ENCODE measurements around the gene SUPV3L1. TPM values are rescaled to one million over a fixed set of nuclear protein-coding genes. Genes with fewer than 3 reads are reported as not detected.

The SUPV3L1 gene
- total and polyA plus RNA-seq, 9 of the 15 experiments (the other 6 are each of a cell fraction or from before 2014, with no cell fraction given): 45.2 to 156 (median 92.6) TPM

GRCh38 chr10:69237528-69238159, 57.6 kb downstream of the SUPV3L1 start (continued):
- TF ChIP-seq HEY1 (CRISPR knock-in tag; IDR thresholded peaks at IDR 0.05; ENCODE audit: borderline replicate concordance) (0 out of 2 replicates have a peak, but pooled peaks have one; percentile 54), SRF (CRISPR knock-in tag; IDR thresholded peaks at IDR 0.05) (no peak), TCF7 (IDR thresholded peaks at IDR 0.05; ENCODE audit: borderline replicate concordance) (0 out of 2 replicates have a peak, but pooled peaks have one; percentile 36), FOXK2 (conservative IDR thresholded peaks at IDR 0.05 in 1 of 2, IDR thresholded peaks at IDR 0.05 in 1 of 2; ENCODE audit: low read depth in 2 of 2) (peak; percentile 13 to 43; a peak in 1 of 4 replicates), ERF (CRISPR knock-in tag; IDR thresholded peaks at IDR 0.05) (0 out of 2 replicates have a peak, but pooled peaks have one; percentile 68), YY1 (IDR thresholded peaks at IDR 0.05; ENCODE audit: borderline replicate concordance in 1 of 3, control insufficient read depth in 1 of 3, extremely low read depth in 1 of 3, insufficient read depth in 3 of 3, insufficient read length in 1 of 3, insufficient replicate concordance in 2 of 3, low read depth in 1 of 3, low read length in 2 of 3) (peak in 1 of 3 experiments; percentile 18), BRD9 (IDR thresholded peaks at IDR 0.05; ENCODE audit: low read depth, partially characterized antibody) (no peak), ZBTB5 (IDR thresholded peaks at IDR 0.05) (0 out of 2 replicates have a peak, but pooled peaks have one; percentile 2), PCBP2 (IDR thresholded peaks at IDR 0.05; ENCODE audit: low read depth, low read length, poor library complexity, severe bottlenecking) (no peak), THRAP3 (IDR thresholded peaks at IDR 0.05; ENCODE audit: borderline replicate concordance) (no peak), NR2C2 (CRISPR knock-in tag; IDR thresholded peaks at IDR 0.05) (no peak), NR2C2 (tag; IDR thresholded peaks at IDR 0.05) (no peak), STAT5B (CRISPR knock-in tag; IDR thresholded peaks at IDR 0.05) (no peak), MAZ (CRISPR knock-in tag; conservative IDR thresholded peaks at IDR 0.05 in 1 of 2, IDR thresholded peaks at IDR 0.05 in 1 of 2) (peak; percentile 34 to 85; a peak in 2 of 4 replicates), BRD4 (IDR thresholded peaks at IDR 0.05) (no peak), STAG1 (CRISPR knock-in tag; IDR thresholded peaks at IDR 0.05; ENCODE audit: borderline replicate concordance) (peak; percentile 93), BDP1 (IDR thresholded peaks at IDR 0.05; ENCODE audit: insufficient read depth, insufficient read length) (no peak), ESRRB (CRISPR knock-in tag; IDR thresholded peaks at IDR 0.05; ENCODE audit: borderline replicate concordance) (no peak)

All from K562 (cell line).